ENCODE measurements around the gene DDX19B. TPM values are rescaled to one million over a fixed set of nuclear protein-coding genes. Genes with fewer than 3 reads are reported as not detected.
A peak's percentile ranks its signal among the peaks of the same experiment; 100 is the strongest.
"Not testable (repeated sequence)": the region's sequence is repeated elsewhere in the genome, so short reads cannot be mapped to it uniquely, and the experiment has no call there.

The DDX19B gene
- total RNA-seq, 1 experiment from 2014 or later = 74.5 TPM

DNA sequence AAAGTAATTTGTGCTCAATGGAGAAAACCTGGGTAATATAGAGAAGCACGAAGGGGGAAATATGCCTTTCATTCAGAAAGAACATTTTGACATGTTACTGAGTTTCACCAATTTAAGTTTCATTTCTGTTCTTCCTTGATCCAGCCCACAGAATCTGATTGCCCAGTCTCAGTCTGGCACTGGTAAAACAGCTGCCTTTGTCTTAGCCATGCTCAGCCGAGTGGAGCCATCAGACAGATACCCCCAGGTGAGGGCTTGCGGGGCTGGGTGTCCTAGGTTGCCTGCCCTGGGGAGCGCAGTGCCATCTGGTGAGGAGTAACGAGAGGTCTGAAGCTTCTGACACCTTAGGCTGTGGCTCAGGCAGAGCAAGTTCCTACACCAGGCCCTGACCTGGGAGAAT lies 65.4 kb downstream of the DDX19B start:
- Mint-ChIP-seq H3K36me3 (ENCODE audit: insufficient read depth, unreplicated experiment) (peaks cover 92% of the 10 kb centered on the region), H3K27me3 (ENCODE audit: insufficient read depth, unreplicated experiment) (no peaks in the 10 kb centered on the region), H3K4me1 (ENCODE audit: low read depth, unreplicated experiment) (no peaks in the 10 kb centered on the region), H3K27ac (ENCODE audit: unreplicated experiment) (no peak overlapping the region), H3K9me3 (ENCODE audit: unreplicated experiment) (no peaks in the 10 kb centered on the region), H3K4me3 (ENCODE audit: unreplicated experiment) (no peak overlapping the region)
- H3K9me3 ChIP-seq = no peaks in the 10 kb centered on the region
- peaks cover 8% of the 10 kb centered on the region for H3K36me3 ChIP-seq (ENCODE audit: control insufficient read depth, insufficient read depth, low read length)
- intact Hi-C loops (cut with micrococcal nuclease; ENCODE audit: unreplicated experiment) = no loop called here
- no peak overlapping the region for H3K4me3 ChIP-seq (ENCODE audit: low read depth, low read length)
- no peaks in the 10 kb centered on the region for H3K27me3 ChIP-seq (replicated peaks; ENCODE audit: control insufficient read depth, insufficient read depth, low read length)
- POLR2A ChIA-PET = no interaction called here
- no peaks in the 10 kb centered on the region for H3K4me1 ChIP-seq
- TF ChIP-seq, protein P1, sequence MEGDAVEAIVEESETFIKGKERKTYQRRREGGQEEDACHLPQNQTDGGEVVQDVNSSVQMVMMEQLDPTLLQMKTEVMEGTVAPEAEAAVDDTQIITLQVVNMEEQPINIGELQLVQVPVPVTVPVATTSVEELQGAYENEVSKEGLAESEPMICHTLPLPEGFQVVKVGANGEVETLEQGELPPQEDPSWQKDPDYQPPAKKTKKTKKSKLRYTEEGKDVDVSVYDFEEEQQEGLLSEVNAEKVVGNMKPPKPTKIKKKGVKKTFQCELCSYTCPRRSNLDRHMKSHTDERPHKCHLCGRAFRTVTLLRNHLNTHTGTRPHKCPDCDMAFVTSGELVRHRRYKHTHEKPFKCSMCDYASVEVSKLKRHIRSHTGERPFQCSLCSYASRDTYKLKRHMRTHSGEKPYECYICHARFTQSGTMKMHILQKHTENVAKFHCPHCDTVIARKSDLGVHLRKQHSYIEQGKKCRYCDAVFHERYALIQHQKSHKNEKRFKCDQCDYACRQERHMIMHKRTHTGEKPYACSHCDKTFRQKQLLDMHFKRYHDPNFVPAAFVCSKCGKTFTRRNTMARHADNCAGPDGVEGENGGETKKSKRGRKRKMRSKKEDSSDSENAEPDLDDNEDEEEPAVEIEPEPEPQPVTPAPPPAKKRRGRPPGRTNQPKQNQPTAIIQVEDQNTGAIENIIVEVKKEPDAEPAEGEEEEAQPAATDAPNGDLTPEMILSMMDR (IDR thresholded peaks at IDR 0.05; ENCODE audit: insufficient read depth in 1 of 2, low read depth in 1 of 2, low read length in 1 of 2, severe bottlenecking in 1 of 2, unreplicated experiment in 1 of 2) = no peak
- CTCF ChIA-PET = no interaction called here
- no peak for DNase-seq
- BruUV-seq (replicated peaks) = no TSS peak

DNA sequence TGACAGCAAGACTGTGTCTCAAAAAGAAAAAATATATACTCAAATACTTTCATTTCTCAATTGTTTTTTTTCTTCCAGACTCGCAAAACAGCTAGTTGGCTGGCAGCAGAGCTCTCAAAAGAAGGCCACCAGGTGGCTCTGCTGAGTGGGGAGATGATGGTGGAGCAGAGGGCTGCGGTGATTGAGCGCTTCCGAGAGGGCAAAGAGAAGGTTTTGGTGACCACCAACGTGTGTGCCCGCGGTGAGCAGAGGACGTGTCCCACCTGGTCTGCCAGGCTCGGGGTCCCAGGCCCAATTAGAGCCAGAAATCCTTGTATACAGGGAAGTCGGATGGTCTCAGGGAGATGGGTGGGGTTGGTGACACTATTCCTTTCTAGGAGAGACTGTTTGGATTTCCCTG lies 71.2 kb downstream of the DDX19B start:
- H3K27ac Mint-ChIP-seq (ENCODE audit: unreplicated experiment) = peak overlapping the region; percentile 66
- CTCF ChIA-PET = interaction anchor here (0.7 to 1.3 kb wide), 8 partner anchors 11 to 284 kb away, joined by 3 to 13 read pairs (median 4); partner anchors contain the start of gene ST3GAL2
- H3K36me3 Mint-ChIP-seq (ENCODE audit: insufficient read depth, unreplicated experiment) = peaks cover 100% of the 10 kb centered on the region

DNA sequence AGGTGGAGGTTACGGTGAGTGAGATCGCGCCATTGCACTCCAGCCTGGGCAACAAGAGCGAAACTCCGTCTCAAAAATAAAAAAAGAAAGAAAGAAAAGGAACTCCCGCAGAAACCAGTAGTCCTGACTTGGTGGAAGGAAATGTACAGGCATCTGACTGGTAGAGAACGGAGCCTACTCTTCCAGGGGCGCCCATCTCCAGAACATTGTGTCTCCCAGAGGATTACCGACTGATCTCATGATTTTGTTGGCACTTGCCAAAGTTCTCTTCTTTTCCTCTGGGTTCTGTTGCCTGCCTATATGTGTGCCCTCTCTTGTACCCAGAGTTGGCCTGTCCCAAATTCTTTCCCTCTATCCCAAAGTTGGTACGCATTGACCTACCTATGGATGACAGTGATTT lies 71.9 kb downstream of the DDX19B start:
- Histone ChIP-seq H3K4me1 (no peaks in the 10 kb centered on the region), H3K9me3 (no peaks in the 10 kb centered on the region), H3K4me3 (ENCODE audit: low read depth, low read length) (no peak overlapping the region), H3K27me3 (replicated peaks; ENCODE audit: control insufficient read depth, insufficient read depth, low read length) (no peaks in the 10 kb centered on the region), H3K36me3 (ENCODE audit: control insufficient read depth, insufficient read depth, low read length) (peaks cover 4% of the 10 kb centered on the region)
- H3K36me3 Mint-ChIP-seq (ENCODE audit: insufficient read depth, unreplicated experiment) = peaks cover 100% of the 10 kb centered on the region
- TF ChIP-seq, protein P1 (IDR thresholded peaks at IDR 0.05; ENCODE audit: insufficient read depth in 1 of 2, low read depth in 1 of 2, low read length in 1 of 2, severe bottlenecking in 1 of 2, unreplicated experiment in 1 of 2) = no peak
- H3K27ac Mint-ChIP-seq (ENCODE audit: unreplicated experiment) = no peak overlapping the region
- ChIA-PET CTCF (no interaction called here), POLR2A (no interaction called here)
- no TSS peak for BruUV-seq (replicated peaks)
- no peak overlapping the region for H3K4me3 Mint-ChIP-seq (ENCODE audit: unreplicated experiment)
- intact Hi-C loops (cut with micrococcal nuclease; ENCODE audit: unreplicated experiment) = loop anchor here (1.0 kb wide), 1 partner anchor 282 kb away; no protein-coding TSS in a partner anchor
- no peaks in the 10 kb centered on the region for H3K4me1 Mint-ChIP-seq (ENCODE audit: low read depth, unreplicated experiment)
- no peaks in the 10 kb centered on the region for H3K9me3 Mint-ChIP-seq (ENCODE audit: unreplicated experiment)
- no peaks in the 10 kb centered on the region for H3K27me3 Mint-ChIP-seq (ENCODE audit: insufficient read depth, unreplicated experiment)
- no peak for DNase-seq

More for the DNA sequence above, 71.2 kb downstream of the DDX19B start:
- H3K9me3 ChIP-seq; H3K27me3 ChIP-seq (replicated peaks; ENCODE audit: control insufficient read depth, insufficient read depth, low read length); H3K4me1 Mint-ChIP-seq (ENCODE audit: low read depth, unreplicated experiment); H3K36me3 ChIP-seq (ENCODE audit: control insufficient read depth, insufficient read depth, low read length); H3K4me3 ChIP-seq (ENCODE audit: low read depth, low read length); BruUV-seq (replicated peaks); H3K27me3 Mint-ChIP-seq (ENCODE audit: insufficient read depth, unreplicated experiment); H3K9me3 Mint-ChIP-seq (ENCODE audit: unreplicated experiment); H3K4me3 Mint-ChIP-seq (ENCODE audit: unreplicated experiment); H3K4me1 ChIP-seq: not testable (repeated sequence)
- intact Hi-C loops (cut with micrococcal nuclease; ENCODE audit: unreplicated experiment) = loop anchor here (1.0 kb wide), 1 partner anchor 283 kb away; no protein-coding TSS in a partner anchor
- POLR2A ChIA-PET = interaction anchor here (0.6 to 0.9 kb wide), 3 partner anchors 11 to 101 kb away, joined by 3 to 4 read pairs (median 3); no protein-coding TSS in a partner anchor
- TF ChIP-seq, protein P1 (IDR thresholded peaks at IDR 0.05; ENCODE audit: insufficient read depth in 1 of 2, low read depth in 1 of 2, low read length in 1 of 2, severe bottlenecking in 1 of 2, unreplicated experiment in 1 of 2) = peak; percentile 77 to 79
- peak in 1 of 2 experiments; percentile 55 for DNase-seq

Data from Caco-2 (cell line).